Pulmonary artery endothelial cell (primary cell): ENCODE measurements around the gene SELENOK. TPM values are rescaled to one million over a fixed set of nuclear protein-coding genes. Genes with fewer than 3 reads are reported as not detected.

Experiments used
- DNase-seq: peaks from one replicate; pipeline ENCODE4 v3.0.0-alpha.2; 2011; ENCODE audit warnings: low read depth, low spot score
- total RNA-seq: library from RNA; depleted of rRNA; stranded (reverse); fragments of >200 nt; gene quantifications from 2 replicates; pipeline ENCODE4 v1.2.3, GENCODE V29; 2014

The SELENOK gene
- total RNA-seq, 1 donor from 2014 or later, result 18.5 TPM

GRCh38 chr3:53884623-53885022 is 7.0 kb downstream of the SELENOK start:
- DNase-seq, result no peak

GRCh38 chr3:53883008-53883407 is 8.7 kb downstream of the SELENOK start:
- no peak for DNase-seq

- peak; percentile 49 for DNase-seq
These were observed 9.7 kb downstream of the SELENOK start, which contains the start of gene ACTR8 for GRCh38 chr3:53881691-53882593. Gene ACTR8 (minus strand): TSS chr3:53882152. CDS start chr3:53882101, 51 bp downstream.

GRCh38 chr3:53880396-53881345 is 11.0 kb downstream of the SELENOK start:
- DNase-seq, result no peak

GRCh38 chr3:53865732-53866499 is 25.7 kb downstream of the SELENOK start:
- DNase-seq, result no peak

- no peak for DNase-seq
These were observed 28.5 kb downstream of the SELENOK start for GRCh38 chr3:53863145-53863544.

GRCh38 chr3:53862241-53862640 is 29.4 kb downstream of the SELENOK start:
- no peak for DNase-seq

- DNase-seq, result no peak
These were observed 31.5 kb downstream of the SELENOK start for GRCh38 chr3:53860196-53860595.

GRCh38 chr3:53859178-53859577 is 32.5 kb downstream of the SELENOK start:
- DNase-seq, result no peak

GRCh38 chr3:53858096-53858741 is 33.4 kb downstream of the SELENOK start:
- DNase-seq, result no peak

- no peak for DNase-seq
These were observed 34.7 kb downstream of the SELENOK start for GRCh38 chr3:53856964-53857363.

GRCh38 chr3:53850895-53851294 is 40.8 kb downstream of the SELENOK start:
- DNase-seq, result no peak

GRCh38 chr3:53849916-53850315 is 41.7 kb downstream of the SELENOK start:
- DNase-seq, result no peak

- DNase-seq, result no peak
These were observed 44.9 kb downstream of the SELENOK start for GRCh38 chr3:53846851-53847155.

GRCh38 chr3:53846134-53846850 is 45.4 kb downstream of the SELENOK start, which contains the start of the genes CHDH and IL17RB:
Gene CHDH (minus strand): TSS chr3:53846419. CDS start chr3:53824008, 22,411 bp downstream.
Gene IL17RB (plus strand): TSS chr3:53846568. CDS start chr3:53846589, 21 bp downstream.
- DNase-seq, result no peak

GRCh38 chr3:53845881-53846133 is 45.9 kb downstream of the SELENOK start:
- DNase-seq, result no peak

- no peak for DNase-seq
These were observed 46.4 kb downstream of the SELENOK start for GRCh38 chr3:53845103-53845880.

- no peak for DNase-seq
These were observed 47.2 kb downstream of the SELENOK start for GRCh38 chr3:53844262-53845102.
